Type B pancreatic cell (in vitro differentiated cells): ENCODE results near the gene RIT2. TPM values are rescaled to one million over a fixed set of nuclear protein-coding genes. Genes with fewer than 3 reads are reported as not detected.

Experiments used
- DNase-seq: peaks from one replicate; pipeline ENCODE4 v3.0.0; 2021; ENCODE audit warnings: mixed read lengths; ENCODE audit not compliant: unreplicated experiment; ENCODE audit errors: extremely low spot score
- H3K27ac Mint-ChIP-seq: 2 replicates; pipeline ENCODE4 v1.8.0; 2021; ENCODE audit warnings: mild to moderate bottlenecking, mixed read lengths
- H3K27me3 Mint-ChIP-seq: 2 replicates; pipeline ENCODE4 v1.8.0; 2021; ENCODE audit warnings: mixed read lengths
- H3K36me3 Mint-ChIP-seq: 2 replicates; pipeline ENCODE4 v1.8.0; 2021; ENCODE audit warnings: mixed read lengths
- H3K4me1 Mint-ChIP-seq: one replicate; pipeline ENCODE4 v1.8.0; 2021; ENCODE audit warnings: mixed read lengths; ENCODE audit not compliant: unreplicated experiment
- H3K4me3 Mint-ChIP-seq: 2 replicates; pipeline ENCODE4 v1.8.0; 2021; ENCODE audit warnings: mild to moderate bottlenecking, mixed read lengths
- H3K9me3 Mint-ChIP-seq: 2 replicates; pipeline ENCODE4 v1.8.0; 2021; ENCODE audit warnings: mixed read lengths
- total RNA-seq: library from RNA; stranded (reverse); gene quantifications from 2 replicates; pipeline ENCODE4 v1.2.1, GENCODE V29; 2021; ENCODE audit warnings: low replicate concordance
- TF ChIP-seq, protein P1 (sequence below): fragments of 200-600 bp; sonication (generic); conservative IDR thresholded peaks from 2 replicates; pipeline ENCODE4 v1.5.0; 2021; ENCODE audit warnings: antibody characterized with exemption, mild to moderate bottlenecking

Gene RIT2
- total RNA-seq, 1 donor from 2014 or later = not detected

DNA sequence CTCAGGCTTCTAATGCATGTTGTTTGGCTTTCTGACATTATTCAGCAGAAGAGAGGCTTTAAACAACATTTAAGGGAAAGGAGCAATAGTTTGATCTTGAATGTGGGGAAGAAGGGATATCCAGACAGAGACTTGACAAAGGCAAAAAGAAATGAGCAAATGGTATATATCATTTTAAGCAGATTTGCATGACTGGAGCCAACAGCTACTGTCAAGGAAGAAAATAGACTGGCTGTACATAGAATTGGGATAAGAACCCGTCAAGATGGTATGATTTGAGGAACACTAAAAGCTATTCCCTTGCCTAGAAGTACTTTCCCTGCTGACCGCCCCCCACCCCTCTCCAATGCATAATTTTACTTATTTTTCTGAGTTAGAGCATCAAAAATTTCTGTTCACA lies 174.5 kb downstream of the RIT2 start:
- Mint-ChIP-seq H3K27me3 (no peaks in the 10 kb centered on the region), H3K36me3 (no peaks in the 10 kb centered on the region), H3K4me3 (no peak overlapping the region), H3K4me1 (no peaks in the 10 kb centered on the region), H3K9me3 (no peaks in the 10 kb centered on the region), H3K27ac (no peak overlapping the region)
- TF ChIP-seq, protein P1, sequence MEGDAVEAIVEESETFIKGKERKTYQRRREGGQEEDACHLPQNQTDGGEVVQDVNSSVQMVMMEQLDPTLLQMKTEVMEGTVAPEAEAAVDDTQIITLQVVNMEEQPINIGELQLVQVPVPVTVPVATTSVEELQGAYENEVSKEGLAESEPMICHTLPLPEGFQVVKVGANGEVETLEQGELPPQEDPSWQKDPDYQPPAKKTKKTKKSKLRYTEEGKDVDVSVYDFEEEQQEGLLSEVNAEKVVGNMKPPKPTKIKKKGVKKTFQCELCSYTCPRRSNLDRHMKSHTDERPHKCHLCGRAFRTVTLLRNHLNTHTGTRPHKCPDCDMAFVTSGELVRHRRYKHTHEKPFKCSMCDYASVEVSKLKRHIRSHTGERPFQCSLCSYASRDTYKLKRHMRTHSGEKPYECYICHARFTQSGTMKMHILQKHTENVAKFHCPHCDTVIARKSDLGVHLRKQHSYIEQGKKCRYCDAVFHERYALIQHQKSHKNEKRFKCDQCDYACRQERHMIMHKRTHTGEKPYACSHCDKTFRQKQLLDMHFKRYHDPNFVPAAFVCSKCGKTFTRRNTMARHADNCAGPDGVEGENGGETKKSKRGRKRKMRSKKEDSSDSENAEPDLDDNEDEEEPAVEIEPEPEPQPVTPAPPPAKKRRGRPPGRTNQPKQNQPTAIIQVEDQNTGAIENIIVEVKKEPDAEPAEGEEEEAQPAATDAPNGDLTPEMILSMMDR = no peak
- no peak for DNase-seq

DNA sequence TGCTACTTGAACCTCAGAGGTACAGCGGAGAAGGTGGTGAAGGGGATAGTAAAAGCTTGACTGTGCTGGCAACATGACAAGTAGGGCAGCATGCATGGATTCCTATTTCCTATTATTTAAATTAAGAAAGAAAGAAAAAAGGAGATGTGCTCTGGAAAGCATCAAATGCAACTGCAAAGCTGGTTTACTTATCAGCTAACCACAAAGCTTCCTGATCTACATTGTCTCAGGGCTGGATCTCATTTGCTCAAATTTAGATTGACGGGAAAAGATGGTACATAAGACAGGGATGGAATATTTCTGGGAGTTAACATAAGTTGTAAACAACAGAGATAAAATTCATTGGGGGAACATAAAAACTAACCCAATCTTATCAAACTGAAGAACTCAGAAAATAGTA lies 178.0 kb downstream of the RIT2 start:
- H3K27ac Mint-ChIP-seq = no peak overlapping the region
- TF ChIP-seq, protein P1 = no peak
- H3K27me3 Mint-ChIP-seq = no peaks in the 10 kb centered on the region
- H3K36me3 Mint-ChIP-seq = no peaks in the 10 kb centered on the region
- no peaks in the 10 kb centered on the region for H3K4me1 Mint-ChIP-seq
- H3K4me3 Mint-ChIP-seq = no peak overlapping the region
- no peaks in the 10 kb centered on the region for H3K9me3 Mint-ChIP-seq
- no peak for DNase-seq

DNA sequence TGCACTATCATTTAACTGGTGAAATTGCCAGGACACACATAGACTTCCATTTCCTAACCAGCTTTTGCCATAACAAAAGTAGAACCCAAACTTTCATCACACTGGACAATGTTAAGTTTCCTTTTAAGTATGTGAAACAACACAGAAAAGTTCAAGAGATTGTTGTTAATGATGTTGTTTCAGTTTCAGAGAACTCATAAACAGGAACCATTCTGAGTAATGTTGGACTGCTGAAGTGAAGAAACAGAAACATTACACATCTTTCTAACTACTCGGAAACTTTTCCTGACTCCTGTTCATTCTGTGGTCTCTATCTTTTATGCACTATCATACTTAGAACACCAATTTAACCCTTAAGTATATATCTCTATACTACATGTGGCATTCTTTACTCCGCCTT lies 179.2 kb downstream of the RIT2 start:
- Mint-ChIP-seq H3K9me3 (no peaks in the 10 kb centered on the region), H3K4me1 (no peaks in the 10 kb centered on the region), H3K27me3 (no peaks in the 10 kb centered on the region), H3K36me3 (no peaks in the 10 kb centered on the region), H3K4me3 (no peak overlapping the region), H3K27ac (no peak overlapping the region)
- TF ChIP-seq, protein P1 = no peak
- DNase-seq = no peak

DNA sequence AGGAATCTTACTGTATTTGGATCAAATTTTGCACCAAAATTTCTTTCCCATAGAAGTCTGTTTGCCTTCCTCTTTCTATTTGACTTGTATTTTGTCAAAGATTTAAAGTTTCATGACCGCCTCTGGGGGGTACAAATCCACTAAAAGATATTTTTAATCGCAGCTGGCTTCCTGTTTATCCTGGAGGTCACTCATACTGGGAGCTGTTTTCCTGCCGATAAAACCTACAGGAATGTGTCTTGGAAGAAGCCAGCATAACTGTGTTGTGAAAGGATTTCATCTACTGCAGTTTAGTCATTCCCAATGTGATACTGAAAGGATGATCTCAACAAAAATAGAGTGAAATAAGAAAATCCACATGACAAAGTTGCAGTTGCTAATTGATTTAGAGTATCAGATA lies 184.0 kb downstream of the RIT2 start:
- Mint-ChIP-seq H3K9me3 (no peaks in the 10 kb centered on the region), H3K4me3 (no peak overlapping the region), H3K36me3 (no peaks in the 10 kb centered on the region), H3K27ac (no peak overlapping the region), H3K4me1 (no peaks in the 10 kb centered on the region), H3K27me3 (peaks cover 3% of the 10 kb centered on the region)
- TF ChIP-seq, protein P1 = no peak
- no peak for DNase-seq

DNA sequence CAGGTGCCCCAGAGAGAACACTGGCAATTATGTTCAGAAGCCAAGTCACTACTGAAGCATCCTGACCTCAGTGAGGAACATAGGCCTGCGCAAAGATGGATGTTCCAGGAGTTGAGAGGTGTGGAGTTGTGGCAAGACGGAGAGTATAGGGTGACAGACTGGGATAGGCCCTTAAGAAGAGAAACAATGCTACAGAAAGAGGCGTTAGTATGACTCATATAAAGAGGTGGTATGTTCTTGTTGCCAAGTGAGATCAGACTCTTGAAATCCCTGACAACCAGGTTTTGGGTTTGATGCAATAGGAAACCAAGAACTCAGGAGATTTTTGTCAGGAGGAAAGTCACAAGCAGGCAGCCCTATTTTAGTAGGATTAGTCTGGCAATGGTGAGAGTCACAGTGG lies 185.6 kb downstream of the RIT2 start:
- Mint-ChIP-seq H3K4me3 (no peak overlapping the region), H3K27ac (no peak overlapping the region), H3K9me3 (no peaks in the 10 kb centered on the region), H3K4me1 (no peaks in the 10 kb centered on the region), H3K36me3 (no peaks in the 10 kb centered on the region), H3K27me3 (peaks cover 3% of the 10 kb centered on the region)
- DNase-seq = no peak
- TF ChIP-seq, protein P1 = no peak

DNA sequence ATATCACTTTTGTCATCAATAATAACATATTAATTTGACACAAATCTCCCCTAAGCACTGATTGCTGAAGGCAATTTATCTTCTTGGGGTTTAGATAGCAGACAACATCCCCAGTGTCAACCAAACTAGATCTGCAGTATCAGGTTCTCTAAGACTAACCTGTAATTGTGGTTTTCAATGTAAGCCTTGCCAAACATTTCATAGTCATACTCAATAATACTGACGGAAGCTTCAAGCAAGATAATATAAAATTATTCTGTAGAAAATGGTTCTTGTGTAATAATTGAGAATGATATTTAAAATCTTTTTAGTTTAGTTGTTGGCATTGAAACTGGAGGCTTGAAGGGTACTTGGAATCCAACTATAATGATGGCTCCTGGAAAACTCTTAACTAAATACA lies 186.3 kb downstream of the RIT2 start:
- no peak for DNase-seq
- Mint-ChIP-seq H3K36me3 (no peaks in the 10 kb centered on the region), H3K27ac (no peak overlapping the region), H3K27me3 (peaks cover 3% of the 10 kb centered on the region), H3K4me1 (no peaks in the 10 kb centered on the region), H3K9me3 (no peaks in the 10 kb centered on the region), H3K4me3 (no peak overlapping the region)
- TF ChIP-seq, protein P1 = no peak
